C4-2B (cell line): ENCODE data around the gene PIGK.

Source experiments
- CTCF ChIP-seq: fragments of 450-650 bp; conservative IDR thresholded peaks from 2 replicates; pipeline ENCODE4 v1.5.1; 2017; ENCODE audit warnings: mild to moderate bottlenecking
- ZFX ChIP-seq: fragments of 450-650 bp; IDR thresholded peaks from 2 replicates; pipeline ENCODE4 v1.6.1; 2017

- TF ChIP-seq CTCF: no peak
- no peak for TF ChIP-seq ZFX
Observed at GRCh38 chr1:77064246-77064645, 155.0 kb downstream of the PIGK start.
